Measurements from ENCODE around the gene CLMP.

CLMP gene

GRCh38 chr11:123235656-123236261 lies 40.7 kb upstream of the CLMP start:
- Histone ChIP-seq H3K27ac (ENCODE audit: low read depth, low read length) (no peak overlapping the region), H3K4me2 (ENCODE audit: low read length) (no peak overlapping the region)
- TF ChIP-seq CTCF (IDR thresholded peaks at IDR 0.05; ENCODE audit: low read depth, low read length, poor library complexity, severe bottlenecking) (no peak), EZH2phosphoT487 (IDR thresholded peaks at IDR 0.05; ENCODE audit: borderline replicate concordance, low read length) (no peak)

GRCh38 chr11:123235117-123235655 lies 40.1 kb upstream of the CLMP start:
- no peaks in the 10 kb centered on the region for H3K9me3 ChIP-seq (ENCODE audit: control insufficient read depth, insufficient read depth, low read length)
- no peaks in the 10 kb centered on the region for H3K79me2 ChIP-seq (ENCODE audit: control insufficient read depth, low read length)
- no peaks in the 10 kb centered on the region for H3F3A ChIP-seq (ENCODE audit: control insufficient read depth, insufficient read depth)
- no peak overlapping the region for H3K27ac ChIP-seq (ENCODE audit: low read depth, low read length)
- no peaks in the 10 kb centered on the region for H4K20me1 ChIP-seq (ENCODE audit: control insufficient read depth, insufficient read depth, low read depth, low read length)
- no peaks in the 10 kb centered on the region for H3K4me1 ChIP-seq (ENCODE audit: control insufficient read depth, low read length)
- no peaks in the 10 kb centered on the region for H3K9me2 ChIP-seq (replicated peaks; ENCODE audit: control insufficient read depth, low read length)
- TF ChIP-seq CTCF (IDR thresholded peaks at IDR 0.05; ENCODE audit: low read depth, low read length, poor library complexity, severe bottlenecking) (peak; percentile 71), EZH2phosphoT487 (IDR thresholded peaks at IDR 0.05; ENCODE audit: borderline replicate concordance, low read length) (no peak)
- no peak overlapping the region for H3K4me3 ChIP-seq (ENCODE audit: low read length)
- H3K4me2 ChIP-seq (ENCODE audit: low read length): no peak overlapping the region
- H3K36me3 ChIP-seq (ENCODE audit: control insufficient read depth, low read length): no peaks in the 10 kb centered on the region
- H3K27me3 ChIP-seq (ENCODE audit: control insufficient read depth, low read length): peaks cover 9% of the 10 kb centered on the region

More at GRCh38 chr11:123235656-123236261, 40.7 kb upstream of the CLMP start:
- Histone ChIP-seq H3F3A (ENCODE audit: control insufficient read depth, insufficient read depth) (no peaks in the 10 kb centered on the region), H3K4me3 (ENCODE audit: low read length) (no peak overlapping the region), H3K36me3 (ENCODE audit: control insufficient read depth, low read length) (no peaks in the 10 kb centered on the region), H3K79me2 (ENCODE audit: control insufficient read depth, low read length) (no peaks in the 10 kb centered on the region), H4K20me1 (ENCODE audit: control insufficient read depth, insufficient read depth, low read depth, low read length) (no peaks in the 10 kb centered on the region), H3K9me2 (replicated peaks; ENCODE audit: control insufficient read depth, low read length) (no peaks in the 10 kb centered on the region), H3K27me3 (ENCODE audit: control insufficient read depth, low read length) (peaks cover 7% of the 10 kb centered on the region; the same call in 1 of the 2 replicates), H3K9me3 (ENCODE audit: control insufficient read depth, insufficient read depth, low read length) (no peaks in the 10 kb centered on the region), H3K4me1 (ENCODE audit: control insufficient read depth, low read length) (no peaks in the 10 kb centered on the region)

- Histone ChIP-seq H3K27ac (ENCODE audit: low read depth, low read length) (no peak overlapping the region), H3K27me3 (ENCODE audit: control insufficient read depth, low read length) (peaks cover 11% of the 10 kb centered on the region), H3K36me3 (ENCODE audit: control insufficient read depth, low read length) (no peaks in the 10 kb centered on the region), H3K4me1 (ENCODE audit: control insufficient read depth, low read length) (no peaks in the 10 kb centered on the region), H3K79me2 (ENCODE audit: control insufficient read depth, low read length) (no peaks in the 10 kb centered on the region), H3K9me3 (ENCODE audit: control insufficient read depth, insufficient read depth, low read length) (no peaks in the 10 kb centered on the region), H3K4me2 (ENCODE audit: low read length) (no peak overlapping the region), H3F3A (ENCODE audit: control insufficient read depth, insufficient read depth) (no peaks in the 10 kb centered on the region), H3K4me3 (ENCODE audit: low read length) (no peak overlapping the region), H3K9me2 (replicated peaks; ENCODE audit: control insufficient read depth, low read length) (no peaks in the 10 kb centered on the region), H4K20me1 (ENCODE audit: control insufficient read depth, insufficient read depth, low read depth, low read length) (no peaks in the 10 kb centered on the region)
- TF ChIP-seq CTCF (IDR thresholded peaks at IDR 0.05; ENCODE audit: low read depth, low read length, poor library complexity, severe bottlenecking): no peak
- TF ChIP-seq EZH2phosphoT487 (IDR thresholded peaks at IDR 0.05; ENCODE audit: borderline replicate concordance, low read length): no peak
These were observed 38.9 kb upstream of the CLMP start for GRCh38 chr11:123233975-123234334.
